GM21381 (cell line): ENCODE data around the gene SLC9A7.
A peak's percentile ranks its signal among the peaks of the same experiment; 100 is the strongest.

ENCODE experiments used
- ATAC-seq: cut with Tn5 transposase; IDR thresholded peaks from one replicate; pipeline ENCODE4 v1.9.1; 2021; ENCODE audit warnings: mild to moderate bottlenecking, moderate library complexity; ENCODE audit not compliant: unreplicated experiment

Gene SLC9A7

DNA sequence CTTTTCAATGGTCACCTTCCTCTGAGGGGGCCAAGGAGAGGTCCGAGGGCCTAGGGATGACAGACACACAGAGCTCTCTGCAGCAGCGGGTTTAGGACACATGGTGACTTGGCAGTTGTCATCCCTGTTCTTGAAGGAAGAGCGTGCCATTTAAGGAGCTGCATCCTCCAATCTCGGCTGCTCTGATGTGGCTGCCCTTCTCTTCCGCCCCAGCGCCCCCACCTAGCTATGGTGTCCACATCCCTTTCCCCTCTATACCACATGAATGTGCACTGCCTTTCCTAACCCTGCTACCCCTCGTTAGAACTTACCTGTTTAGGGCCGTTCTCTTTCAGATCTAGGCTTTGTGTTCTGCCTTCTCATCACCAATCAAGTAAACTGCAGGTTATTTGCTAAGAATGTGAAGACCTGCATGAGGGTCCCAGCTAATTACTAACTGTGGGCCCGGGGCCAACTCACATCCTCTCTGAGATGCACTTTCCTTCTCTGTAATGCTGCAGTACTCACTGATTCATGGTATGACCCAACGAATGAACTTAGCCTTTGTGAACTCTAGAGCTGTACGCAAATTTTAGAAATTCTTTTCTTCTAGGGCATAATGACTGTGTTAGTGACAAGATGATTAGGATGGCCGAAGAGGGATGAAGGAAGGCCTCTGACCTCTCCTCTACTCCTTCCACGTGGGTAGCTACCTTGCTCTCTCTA lies 147.1 kb downstream of the SLC9A7 start:
- ATAC-seq: no peak

DNA sequence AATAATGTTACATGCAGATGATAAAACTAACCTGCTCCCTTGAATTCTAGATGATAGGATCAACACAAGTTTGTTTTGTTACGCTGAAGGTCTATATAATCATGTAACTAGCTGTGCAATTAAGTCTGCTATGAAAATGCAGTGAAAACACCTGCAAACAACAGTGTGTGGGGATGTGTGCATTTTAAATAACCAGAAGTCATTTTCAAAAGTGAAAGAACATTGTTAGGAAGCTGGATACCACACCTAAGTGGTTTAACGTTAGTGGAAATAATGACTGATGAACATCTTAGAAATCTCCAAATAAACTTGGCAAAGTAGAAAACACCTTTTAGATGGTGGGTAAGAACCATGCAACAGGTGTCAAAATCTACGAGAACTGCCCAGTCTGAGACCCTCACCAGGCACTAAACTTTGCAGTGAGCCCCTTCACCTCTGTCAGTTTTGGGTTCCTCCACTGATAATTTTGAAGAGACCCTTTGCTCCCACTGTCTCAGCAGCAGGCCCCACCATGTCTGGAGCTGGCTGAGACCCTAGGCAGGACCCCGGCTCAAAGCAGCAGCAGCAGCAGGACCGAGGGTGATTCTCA lies 148.8 kb downstream of the SLC9A7 start:
- no peak for ATAC-seq

DNA sequence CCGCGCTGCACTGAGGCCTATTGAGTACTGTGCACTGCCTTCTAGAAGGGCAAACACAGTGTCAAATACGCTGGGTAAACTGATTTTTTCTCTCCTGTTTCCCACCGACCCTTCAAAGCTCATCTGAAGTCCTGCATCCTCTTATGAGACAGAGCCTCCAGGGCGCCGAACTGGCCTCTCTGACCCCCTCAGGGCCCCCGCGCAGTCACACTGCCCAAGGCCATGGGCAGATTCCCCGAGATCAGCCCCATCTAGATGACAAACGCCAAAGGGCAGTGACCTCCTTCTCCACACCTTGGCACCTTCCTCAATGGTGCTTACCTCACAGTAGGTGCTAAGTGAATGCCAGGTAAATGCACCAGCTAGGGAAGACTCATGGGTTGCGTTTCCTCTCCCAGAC lies 151.0 kb downstream of the SLC9A7 start:
- no peak for ATAC-seq

DNA sequence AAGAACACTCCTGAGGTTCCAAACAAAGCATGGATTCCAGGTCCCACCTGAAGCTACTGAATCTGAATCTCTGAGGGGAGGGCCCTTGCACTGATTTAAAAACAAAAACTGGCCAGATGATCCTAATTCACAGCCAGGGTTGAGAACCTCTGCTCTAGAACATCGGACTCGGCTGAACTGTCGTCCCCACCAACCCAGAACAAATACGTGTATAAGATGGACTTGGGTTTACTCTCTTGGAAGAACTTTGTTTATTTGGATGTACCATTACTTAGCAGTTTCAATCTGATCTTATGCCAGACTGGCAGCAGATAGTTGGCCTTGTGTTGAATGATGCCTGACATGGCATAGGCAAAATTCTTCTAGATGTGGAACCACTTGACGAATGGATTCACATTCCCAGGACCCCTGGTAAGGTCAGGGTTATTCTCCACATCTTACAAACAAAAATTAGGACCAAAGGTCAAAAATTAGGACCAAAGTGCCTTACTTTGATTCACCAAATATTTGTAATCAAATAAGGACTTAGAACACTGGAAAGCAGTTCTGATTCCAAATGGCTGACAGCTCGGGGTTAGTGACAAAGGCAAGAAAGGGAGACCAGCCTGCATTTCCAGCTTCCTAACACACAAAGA lies 156.3 kb downstream of the SLC9A7 start:
- no peak for ATAC-seq

DNA sequence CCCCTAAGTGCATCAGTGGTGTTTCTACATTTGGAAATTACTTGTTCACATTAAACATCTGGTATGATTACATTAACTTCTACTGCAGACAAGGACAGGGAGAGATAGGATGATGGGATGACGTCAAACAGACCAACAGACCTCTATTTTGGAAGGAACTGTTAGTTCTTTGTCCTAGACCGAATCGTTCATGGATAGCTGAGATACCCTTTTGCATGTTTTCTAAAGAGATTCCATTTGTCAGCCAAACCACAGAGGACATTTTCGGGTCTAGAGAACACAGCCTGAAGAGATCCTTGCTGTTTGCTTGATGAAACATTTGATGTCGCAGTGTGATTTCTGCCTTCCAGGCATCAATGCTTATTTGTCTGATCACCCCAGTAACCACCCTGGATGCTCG lies 157.6 kb downstream of the SLC9A7 start:
- ATAC-seq: no peak

DNA sequence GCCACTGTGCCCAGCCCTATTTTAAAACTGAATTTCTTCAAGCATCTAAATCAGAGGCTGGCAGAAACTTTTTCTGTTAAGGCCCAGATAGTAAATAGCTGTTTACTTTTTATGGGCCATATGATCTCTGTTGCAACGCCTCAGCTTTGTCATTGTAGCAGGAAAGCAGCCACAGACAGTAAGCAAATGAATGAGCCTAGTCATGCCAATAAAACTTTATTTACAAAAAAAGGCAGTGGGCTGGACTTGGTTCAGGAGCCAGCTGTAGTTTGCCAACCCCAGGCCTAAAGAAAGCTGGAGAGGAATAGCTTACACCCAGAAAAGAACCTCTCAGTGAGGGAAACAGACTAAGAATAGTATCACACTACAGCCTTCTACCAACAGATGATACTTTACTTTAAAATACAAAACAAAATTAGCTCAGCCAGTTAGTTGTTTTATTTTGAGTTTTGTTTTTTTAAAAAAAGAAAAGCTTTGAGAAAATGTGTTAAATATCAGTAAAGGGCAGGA lies 159.8 kb downstream of the SLC9A7 start:
- no peak for ATAC-seq

DNA sequence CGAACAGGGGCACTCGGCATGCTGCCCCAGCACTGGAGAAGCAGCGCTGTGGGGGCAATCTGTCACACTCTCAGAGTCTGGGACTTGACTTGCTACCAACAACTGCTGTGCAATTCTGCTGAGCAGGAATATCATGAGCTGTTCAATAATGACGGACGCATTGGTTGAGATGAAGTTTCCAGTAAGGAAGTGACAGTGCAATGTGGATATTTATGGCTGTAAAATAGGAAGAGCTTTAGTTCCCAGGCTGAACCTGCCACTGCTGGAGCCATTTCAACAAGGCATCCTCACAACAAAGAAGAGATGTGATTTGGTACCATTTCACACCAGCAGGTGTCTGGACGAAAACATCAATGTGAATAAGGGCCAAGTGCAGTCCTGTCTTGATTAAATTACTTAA lies 161.1 kb downstream of the SLC9A7 start:
- ATAC-seq: no peak

DNA sequence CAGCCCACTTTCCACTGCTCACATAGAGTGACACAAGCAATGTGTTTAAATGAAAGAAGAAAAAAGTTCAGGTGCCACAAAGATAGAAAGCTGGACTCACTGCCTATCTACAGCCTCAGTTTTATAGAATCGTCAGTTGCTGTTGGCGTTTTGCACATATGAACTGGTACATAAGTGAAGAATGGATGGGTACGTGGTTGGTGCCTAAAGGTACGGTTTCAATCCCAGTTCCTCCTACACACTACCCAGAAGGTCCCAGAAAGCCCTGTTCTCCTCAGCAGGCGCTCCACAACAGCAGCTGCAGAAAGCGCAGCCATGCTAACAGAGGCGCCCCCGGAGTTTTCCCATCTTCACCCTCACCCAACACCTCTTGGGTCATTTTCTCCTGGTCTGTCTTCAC lies 161.7 kb downstream of the SLC9A7 start:
- no peak for ATAC-seq

DNA sequence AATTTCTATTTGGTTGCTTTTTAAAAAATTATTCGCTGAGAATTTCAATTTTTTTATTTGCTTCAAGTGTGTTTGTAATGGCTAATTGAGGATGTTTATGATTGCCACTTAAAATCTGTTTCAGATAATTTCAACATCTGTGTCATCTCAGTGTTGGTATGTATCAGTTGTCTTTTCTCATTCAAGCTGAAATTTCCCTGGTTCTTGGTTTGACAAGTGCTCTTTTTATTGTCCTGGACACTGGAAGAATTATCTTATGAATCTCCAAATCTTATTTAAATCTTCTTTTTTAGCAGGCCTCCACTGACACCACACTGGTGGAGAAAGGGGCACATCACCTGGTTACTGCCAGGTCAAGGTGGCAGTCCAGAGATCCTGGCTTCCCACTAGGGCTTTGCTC lies 163.8 kb downstream of the SLC9A7 start:
- ATAC-seq: no peak

DNA sequence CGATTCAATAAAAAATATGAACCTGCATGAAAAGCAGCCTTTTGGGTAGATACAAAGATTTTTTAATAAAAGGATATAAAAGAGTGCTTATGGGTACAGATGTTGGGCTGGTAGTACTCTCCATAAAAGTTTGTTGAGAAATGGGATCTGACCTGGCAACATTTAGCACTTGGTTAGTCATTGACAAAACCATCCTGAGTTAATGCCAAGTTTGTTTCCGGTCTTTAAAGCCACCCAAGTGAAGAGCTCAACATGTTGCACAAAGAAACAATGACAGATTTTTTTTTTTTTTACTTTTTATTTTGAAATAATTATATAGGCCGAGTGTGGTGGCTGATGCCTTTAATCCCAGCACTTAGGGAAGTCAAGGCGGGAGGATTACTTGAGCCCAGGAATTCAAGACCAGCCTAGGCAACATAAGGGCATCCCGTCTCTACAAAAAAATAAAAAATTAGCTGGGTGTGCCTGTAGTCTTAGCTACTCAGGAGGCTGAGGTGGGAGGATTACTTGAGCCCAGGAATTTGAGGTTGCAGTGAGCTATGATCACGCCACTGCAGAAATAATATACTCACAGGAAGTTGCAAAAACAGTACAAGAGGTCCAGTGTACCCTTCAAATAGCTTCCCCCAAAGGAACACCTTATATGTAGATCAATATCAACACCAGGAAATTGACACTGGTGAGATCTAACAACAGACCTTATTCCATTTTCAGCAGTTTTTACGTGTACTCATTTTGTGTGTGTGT lies 168.8 kb downstream of the SLC9A7 start:
- no peak for ATAC-seq

DNA sequence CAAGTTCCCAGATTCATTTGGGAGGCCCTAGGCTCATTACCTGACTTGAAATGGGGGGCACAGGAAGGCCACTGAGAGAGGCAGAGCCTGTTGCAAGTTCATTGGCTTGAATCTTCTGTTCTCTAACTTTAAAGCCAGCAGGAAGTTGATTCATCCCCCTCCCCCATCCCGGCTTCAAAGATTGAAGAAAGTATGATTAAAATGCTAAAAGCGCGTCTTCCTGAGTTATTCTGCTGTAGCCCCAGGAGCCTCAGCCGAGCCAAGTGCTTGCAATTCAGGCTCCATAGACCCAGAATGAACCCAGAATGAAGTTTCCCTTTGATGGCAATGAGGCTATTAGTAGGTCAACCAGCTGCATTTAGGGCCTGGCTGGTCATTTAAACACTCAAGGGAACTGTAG lies 170.7 kb downstream of the SLC9A7 start:
- no peak for ATAC-seq

DNA sequence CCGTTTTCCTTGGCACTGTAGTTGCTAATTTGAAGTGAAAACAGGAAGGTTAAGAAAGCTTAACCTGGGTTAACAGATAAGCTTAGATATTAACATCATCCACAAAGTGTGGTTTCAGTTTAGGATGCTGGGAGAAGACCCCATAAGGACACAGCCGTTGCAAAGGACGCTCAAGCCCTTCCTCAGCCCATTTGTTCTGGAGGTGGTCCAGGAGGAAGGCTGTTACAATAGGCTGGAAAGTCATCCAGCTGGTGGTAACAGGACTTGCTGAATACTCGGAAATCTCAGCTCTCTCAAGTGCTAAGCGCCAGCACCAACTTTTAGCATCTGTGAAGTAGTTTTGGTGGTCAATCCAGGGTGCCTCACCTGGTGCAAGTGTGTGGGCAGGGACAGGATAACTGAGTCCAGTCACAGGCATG lies 171.2 kb downstream of the SLC9A7 start:
- no peak for ATAC-seq

DNA sequence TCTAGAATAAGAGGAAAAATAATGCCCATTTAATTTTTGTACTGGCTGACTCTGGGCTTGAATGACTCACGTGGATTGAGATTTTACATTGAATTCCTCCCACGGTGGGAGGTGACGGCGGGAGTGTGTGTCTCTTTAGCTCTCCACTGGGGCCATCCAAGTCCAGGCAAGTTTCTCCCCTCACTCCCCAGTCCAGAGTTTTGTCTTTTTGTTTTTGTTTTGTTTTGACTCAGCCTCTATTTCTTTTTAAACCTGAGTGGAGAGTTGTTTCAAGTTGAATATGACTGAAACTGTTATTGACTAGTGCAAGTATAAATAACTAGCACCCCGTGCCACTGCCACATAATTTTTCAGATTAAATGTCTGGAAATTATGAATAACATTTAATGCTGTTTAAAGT lies 171.8 kb downstream of the SLC9A7 start:
- peak; percentile 84 for ATAC-seq

DNA sequence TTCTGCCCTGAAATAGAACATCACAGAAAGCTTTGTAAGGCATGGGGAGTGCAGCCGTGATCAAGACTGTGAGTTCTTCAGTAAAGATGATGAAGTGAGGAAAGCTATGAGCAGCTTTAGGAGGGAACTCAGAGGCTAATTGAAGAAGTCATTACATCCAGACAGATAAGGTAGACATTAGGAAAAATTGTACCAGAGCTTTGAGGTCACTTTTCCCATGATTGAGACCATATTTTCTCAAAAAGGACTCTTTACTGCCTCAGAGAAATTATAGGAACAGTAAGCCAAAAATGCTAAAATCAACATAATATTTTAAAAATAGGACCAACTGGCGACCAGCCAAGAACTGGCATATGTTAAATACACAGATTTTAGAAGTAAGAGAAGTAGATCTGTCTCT lies 174.2 kb downstream of the SLC9A7 start:
- no peak for ATAC-seq

DNA sequence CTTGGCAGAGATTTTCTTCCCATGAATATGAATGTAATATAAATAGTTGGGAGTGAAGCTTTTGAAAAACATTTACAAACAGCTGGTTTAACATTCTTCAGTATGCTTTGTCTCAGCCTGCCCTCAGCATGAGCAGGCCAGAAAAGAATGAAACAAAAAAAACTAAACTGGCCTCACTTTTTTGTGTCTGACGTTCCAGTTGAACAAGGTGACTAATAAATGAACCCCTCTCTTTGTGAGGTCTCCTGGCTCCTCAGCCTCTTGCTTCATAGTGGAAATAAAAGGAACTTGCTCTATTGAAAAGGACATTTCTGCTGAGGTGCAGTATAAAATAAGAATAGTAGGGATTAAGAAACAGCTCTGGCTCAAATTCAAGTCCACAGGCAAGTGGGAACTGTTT lies 176.0 kb downstream of the SLC9A7 start:
- ATAC-seq: no peak

DNA sequence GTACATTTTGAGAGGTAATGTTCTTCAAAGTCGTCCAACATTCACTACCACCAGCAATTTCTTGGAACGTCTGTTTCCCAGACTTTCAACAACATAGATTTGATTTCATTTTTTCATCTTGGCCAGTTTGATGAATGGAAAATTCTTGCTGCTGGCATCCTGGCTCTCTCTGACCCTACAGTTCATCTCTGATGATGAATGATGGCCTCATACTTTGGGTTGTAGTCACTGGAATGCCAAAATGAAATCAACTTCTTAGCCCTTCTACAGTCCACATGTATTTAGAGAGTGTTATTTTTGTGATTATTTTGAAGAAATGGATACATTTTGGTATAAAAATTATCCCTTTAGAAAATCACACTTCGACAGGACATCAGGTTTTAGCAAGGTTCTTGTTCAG lies 176.6 kb downstream of the SLC9A7 start:
- no peak for ATAC-seq

DNA sequence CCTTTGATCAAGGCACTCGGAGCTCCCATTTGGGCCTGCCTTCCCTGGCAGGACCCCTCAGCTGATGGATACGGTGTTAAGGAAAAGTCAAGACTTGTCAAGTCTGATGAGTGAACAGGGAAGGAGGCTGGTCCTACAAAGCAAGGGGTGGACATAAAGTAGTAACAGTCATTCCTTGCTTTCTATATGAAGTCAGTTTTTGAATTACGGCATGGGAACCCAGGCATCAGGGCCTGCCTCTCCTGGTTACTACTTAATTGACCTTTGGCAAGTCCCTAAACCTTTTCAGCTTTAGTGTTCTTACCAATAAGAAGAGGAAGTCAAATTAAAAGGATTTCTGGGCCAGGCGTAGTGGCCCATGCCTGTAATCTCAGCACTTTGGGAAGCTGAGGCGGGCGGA lies 178.3 kb downstream of the SLC9A7 start:
- no peak for ATAC-seq

DNA sequence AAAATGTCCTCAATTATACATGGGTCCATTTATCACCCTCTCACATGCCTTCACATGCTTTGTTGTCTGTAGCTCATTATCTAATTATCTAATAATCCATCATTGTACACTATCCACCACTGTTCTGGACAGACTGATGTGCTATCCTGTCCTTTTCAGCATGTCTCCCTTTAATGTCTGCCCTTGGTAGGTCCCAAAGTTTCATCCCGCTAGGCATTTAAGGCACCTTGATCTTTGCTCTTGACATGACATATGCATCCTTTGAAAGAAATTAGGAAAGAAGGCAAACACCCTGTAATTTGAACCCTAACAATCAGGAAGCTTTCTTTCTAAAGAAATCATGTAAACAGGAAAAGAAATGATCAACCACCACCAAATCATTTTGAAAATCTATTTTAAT lies 179.7 kb downstream of the SLC9A7 start:
- no peak for ATAC-seq

DNA sequence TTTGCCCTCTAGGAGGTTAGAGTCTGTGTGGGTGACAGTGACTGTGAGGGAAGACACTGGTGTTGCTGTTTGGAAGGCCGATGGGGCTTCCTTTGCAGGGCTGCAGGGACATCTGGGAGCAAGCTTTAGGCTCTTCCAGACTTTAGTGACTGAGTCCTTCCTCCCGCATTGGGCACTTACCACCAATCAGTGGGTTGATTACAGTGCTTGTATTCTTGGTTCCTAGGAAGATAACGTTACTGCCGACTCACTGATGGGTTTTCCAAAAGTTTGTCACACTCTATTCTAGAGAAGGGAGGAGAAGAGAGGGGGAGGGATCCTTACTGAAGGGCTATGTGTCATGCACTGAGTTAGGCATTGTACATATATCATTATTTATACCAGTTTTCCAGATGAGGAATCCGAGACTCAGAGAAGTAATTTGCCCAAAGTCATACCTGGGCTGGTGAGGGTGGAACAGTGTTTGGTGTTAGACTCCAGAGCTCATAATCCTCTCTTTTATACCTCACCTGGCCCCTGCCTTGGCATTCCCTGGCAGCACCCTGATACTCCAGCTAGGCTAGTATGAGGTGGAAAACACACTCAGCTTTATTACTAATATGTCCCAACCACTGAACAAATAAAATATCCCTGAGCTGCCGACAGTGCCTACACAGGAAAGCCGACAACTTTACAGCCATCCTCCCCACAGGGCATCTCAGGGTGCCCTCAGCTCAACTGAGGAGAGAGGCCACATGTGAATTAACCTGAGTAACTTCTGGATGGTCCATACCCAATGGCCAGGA lies 181.5 kb downstream of the SLC9A7 start:
- no peak for ATAC-seq

DNA sequence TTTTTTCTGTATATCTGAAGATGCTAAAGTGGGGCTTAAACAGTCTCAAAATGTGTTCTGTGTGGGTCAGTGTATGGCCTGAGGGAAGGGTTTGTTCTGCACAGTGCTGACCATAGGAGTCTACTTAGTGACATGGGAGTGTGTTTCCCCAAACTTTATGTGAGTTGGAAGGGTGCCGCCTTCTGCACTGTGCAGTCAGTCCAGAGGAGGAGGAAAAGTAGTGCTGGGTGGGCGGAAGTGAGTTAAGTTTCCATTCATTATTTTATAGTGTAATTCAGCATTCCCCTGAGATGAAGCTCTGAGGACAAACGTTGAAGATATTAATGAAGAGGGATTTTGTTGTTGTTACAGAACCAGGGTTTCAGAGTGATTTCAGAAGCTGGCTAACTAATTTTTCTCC lies 182.5 kb downstream of the SLC9A7 start:
- ATAC-seq: no peak

DNA sequence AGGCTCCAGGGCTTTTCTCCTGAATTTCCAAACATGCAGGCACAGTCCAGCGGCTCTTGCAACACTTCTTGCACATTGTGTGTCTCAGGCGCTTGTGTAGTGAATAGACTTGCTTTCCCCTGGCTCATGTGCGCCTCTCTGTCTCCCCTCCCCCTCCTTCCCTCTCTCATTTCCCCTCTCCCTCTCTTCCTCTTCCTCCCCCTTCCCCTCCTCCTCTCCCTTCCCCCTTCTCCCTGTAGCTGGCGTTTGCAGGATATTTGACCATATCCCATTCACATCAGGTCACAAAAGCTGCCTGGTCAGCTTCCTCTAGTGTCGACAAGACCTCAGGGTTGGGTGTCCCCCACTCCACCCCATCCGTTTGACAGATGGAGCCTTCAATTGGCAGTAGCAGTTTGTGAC lies 182.9 kb downstream of the SLC9A7 start:
- no peak for ATAC-seq
